GM18498 (cell line): ENCODE data around the gene GSTT2.

Experiments
- ATAC-seq: cut with Tn5 transposase; IDR thresholded peaks from one replicate; pipeline ENCODE4 v1.9.1; 2021; ENCODE audit warnings: mild to moderate bottlenecking, moderate library complexity; ENCODE audit not compliant: unreplicated experiment

Gene GSTT2

DNA sequence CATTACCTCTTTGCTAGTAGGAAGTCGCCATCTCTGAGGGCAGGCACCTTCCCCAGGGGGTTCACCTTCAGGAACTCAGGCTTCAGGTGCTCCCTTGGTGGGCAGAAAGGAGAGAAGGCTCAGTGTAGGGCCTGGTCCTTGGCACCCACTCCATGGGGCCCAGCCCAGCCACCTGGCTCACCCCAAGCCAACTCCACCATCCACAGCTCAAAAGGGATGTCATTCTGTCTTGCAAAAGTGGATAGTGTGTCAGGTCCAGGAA lies 28.0 kb downstream of the GSTT2 start:
- ATAC-seq: no peak

- ATAC-seq: no peak
Measured at GRCh38 chr22:24008381-24009226, 28.7 kb downstream of the GSTT2 start.

- no peak for ATAC-seq
Measured at GRCh38 chr22:24009227-24010017, 29.5 kb downstream of the GSTT2 start.

GRCh38 chr22:24010018-24010391 lies 30.1 kb downstream of the GSTT2 start:
- ATAC-seq: no peak

DNA sequence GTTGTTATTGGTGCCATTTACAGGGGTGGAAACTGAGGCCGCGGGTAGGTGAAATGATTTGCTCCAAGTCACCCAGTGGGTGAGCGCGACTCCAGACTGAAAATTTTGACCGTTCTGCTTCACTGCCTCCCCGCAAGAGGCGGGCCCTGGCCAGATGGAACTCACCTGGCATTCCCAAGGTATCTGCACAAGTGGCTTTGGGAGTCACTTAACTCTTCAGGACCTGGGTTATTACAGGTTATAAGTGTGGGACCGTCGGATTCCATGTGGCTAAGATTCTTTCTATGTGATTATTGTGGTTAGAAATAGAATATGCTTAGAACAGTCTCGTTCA lies 31.8 kb downstream of the GSTT2 start:
- no peak for ATAC-seq

DNA sequence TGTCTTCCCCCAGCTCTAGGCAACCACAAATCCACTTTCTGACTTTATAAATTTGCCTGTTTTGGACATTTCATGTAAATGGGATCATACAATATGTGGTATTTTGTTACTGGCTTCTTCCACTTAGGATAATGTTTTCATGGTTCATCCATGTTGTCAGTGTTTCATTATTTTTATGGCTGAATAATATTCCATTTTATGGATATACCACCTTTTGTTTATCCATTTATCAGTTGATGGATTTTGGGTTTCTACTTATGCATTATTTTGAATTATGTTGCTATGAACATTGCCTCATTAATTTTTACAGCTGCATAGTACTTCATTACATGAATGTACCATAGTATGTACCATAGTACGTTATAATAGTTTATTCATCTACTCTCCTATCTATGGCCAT lies 36.2 kb downstream of the GSTT2 start:
- ATAC-seq: no peak

- no peak for ATAC-seq
Measured at GRCh38 chr22:24021304-24021703, 41.4 kb downstream of the GSTT2 start.

GRCh38 chr22:24023204-24023789 lies 43.4 kb downstream of the GSTT2 start:
- no peak for ATAC-seq

GRCh38 chr22:24024354-24024753 lies 44.4 kb downstream of the GSTT2 start:
- ATAC-seq: no peak

DNA sequence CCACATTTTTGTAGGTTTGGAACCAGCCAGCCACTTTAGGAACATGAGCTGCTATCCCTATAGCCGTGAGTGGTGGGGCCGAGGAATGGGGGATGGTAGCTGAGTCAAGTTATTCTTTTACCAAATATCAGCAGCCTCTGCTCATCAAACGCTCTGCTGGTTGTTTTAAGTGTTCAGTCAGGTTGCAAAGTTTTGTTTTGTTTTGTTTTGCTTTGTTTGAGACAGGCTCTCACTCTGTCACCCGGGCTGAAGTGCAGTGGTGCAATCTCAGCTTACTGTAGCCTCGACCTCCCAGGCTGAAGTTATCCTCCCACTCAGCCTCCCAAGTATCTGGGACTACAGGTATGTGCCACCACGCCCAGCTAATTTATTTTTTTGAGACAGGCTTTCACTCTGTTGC lies 45.5 kb downstream of the GSTT2 start:
- no peak for ATAC-seq

GRCh38 chr22:24026056-24026455 lies 46.1 kb downstream of the GSTT2 start:
- ATAC-seq: no peak

DNA sequence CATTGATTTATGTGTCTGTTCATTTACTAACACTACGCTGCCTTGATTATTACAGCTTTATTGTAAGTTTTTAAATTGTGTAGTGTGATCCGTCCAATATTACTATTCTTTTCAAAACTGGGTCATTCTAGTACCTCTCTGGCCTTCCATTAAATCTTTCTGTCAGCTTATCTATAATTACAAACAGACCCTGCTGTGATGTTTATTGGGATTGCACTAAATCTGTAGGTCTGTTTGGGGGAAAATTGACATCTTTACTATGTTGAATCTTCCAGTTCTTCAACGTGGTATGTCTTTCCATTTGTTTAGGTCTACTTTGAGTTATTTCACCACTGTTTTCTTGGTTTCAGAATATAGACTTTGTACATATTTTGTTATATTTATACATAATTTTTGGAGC lies 46.8 kb downstream of the GSTT2 start:
- ATAC-seq: no peak

DNA sequence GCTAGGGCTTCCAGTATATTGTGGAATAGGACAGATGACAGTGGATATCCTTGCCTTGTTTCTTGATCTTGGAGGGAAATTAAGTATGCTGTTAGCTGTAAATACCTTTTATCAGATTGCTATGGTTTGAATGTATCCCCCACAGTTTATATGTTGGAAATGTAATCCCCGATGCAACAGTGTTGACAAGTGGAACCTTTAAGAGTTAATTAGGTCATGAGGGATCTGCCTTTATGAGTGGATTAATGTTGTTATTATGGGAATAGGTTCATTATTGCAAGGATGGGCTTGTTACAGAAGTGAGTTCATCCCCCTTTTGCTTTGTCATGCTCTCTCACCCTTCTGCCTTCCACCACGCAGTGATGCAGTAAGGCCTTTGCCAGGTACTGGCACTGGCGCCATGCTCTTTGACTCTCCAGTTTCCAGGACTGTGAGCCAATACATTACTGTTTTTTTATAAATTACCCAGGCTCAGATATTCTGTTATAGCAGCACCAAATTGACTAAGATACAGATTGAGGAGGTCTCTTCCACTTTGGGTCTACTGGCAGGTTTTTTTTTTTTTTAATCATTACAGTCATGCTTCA lies 47.5 kb downstream of the GSTT2 start:
- no peak for ATAC-seq

DNA sequence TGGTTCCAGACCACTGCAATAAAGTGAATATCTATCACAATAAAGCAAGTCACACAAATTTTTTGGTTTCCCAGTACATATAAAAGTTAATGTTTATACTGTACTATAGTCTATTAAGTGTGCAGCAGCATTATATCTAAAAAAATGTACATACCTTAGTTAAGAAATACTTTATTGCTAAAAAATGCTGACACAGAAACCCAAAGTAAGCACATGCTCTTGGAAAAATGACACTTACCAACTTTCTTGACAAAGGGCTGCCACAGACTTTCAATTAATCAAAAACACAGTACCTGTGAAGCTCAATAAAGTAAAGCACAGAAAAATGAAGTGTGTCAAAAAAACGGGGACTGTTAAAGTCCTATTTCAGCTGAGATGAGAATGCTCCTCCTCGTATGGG lies 48.1 kb downstream of the GSTT2 start:
- ATAC-seq: no peak

- ATAC-seq: no peak
Measured at GRCh38 chr22:24028533-24028932, 48.6 kb downstream of the GSTT2 start.

DNA sequence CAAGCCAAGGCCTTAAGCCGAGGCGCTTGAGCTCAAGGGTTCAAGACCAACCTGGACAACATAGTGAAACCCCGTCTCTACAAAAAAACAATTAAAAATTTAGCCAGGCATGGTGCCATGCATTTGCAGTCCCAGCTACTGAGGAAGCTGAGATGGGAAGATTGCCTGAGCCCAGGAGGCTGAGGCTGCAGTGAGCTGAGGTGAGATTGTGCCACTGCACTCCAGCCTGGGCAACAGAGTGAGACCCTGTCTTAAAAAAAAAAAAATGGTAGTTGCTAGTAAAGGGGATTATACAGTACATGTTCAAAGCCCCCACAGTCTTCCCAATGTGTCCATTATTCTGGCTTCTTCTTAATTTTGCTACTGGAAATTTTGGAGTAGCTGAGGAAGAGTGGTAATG lies 49.4 kb downstream of the GSTT2 start:
- ATAC-seq: no peak

- no peak for ATAC-seq
Measured at GRCh38 chr22:24030186-24030702, 50.3 kb downstream of the GSTT2 start.
